NT2/D1 (cell line): ENCODE measurements around the gene FBXL16.
"Not testable (repeated sequence)": the region's sequence is repeated elsewhere in the genome, so short reads cannot be mapped to it uniquely, and the experiment has no call there.

ENCODE experiments used
- DNase-seq: peaks from one replicate; pipeline ENCODE4 v3.0.0-alpha.2; 2011; ENCODE audit warnings: low read depth, low spot score
- H3K27me3 ChIP-seq: 2 replicates; pipeline ENCODE4 v1.6.0; 2011; ENCODE audit warnings: mild to moderate bottlenecking; ENCODE audit not compliant: insufficient read length, insufficient read depth
- H3K36me3 ChIP-seq: 2 replicates; pipeline ENCODE4 v1.6.1; 2011; ENCODE audit warnings: mild to moderate bottlenecking, low read length, mixed read lengths; ENCODE audit not compliant: insufficient read depth, insufficient read length
- H3K4me1 ChIP-seq: 2 replicates; pipeline ENCODE4 v1.5.1; 2011; ENCODE audit not compliant: insufficient read depth, insufficient read length
- H3K4me3 ChIP-seq: 2 replicates; pipeline ENCODE4 v1.5.1; 2011; ENCODE audit warnings: low read depth; ENCODE audit not compliant: insufficient read length
- H3K9ac ChIP-seq: 2 replicates; pipeline ENCODE4 v1.6.0; 2011; ENCODE audit warnings: low read depth; ENCODE audit not compliant: insufficient read length
- H3K9me3 ChIP-seq: 2 replicates; pipeline ENCODE4 v1.5.1; 2011; ENCODE audit warnings: mild to moderate bottlenecking, low read length; ENCODE audit not compliant: insufficient read depth
- SUZ12 ChIP-seq: IDR thresholded peaks from 2 replicates; pipeline ENCODE4 v1.6.1; 2011; ENCODE audit not compliant: insufficient read length, insufficient read depth; ENCODE audit errors: extremely low read depth
- YY1 ChIP-seq: IDR thresholded peaks from 2 replicates; pipeline ENCODE4 v1.6.1; 2011; ENCODE audit not compliant: insufficient read length, insufficient read depth
- ZNF274 ChIP-seq: IDR thresholded peaks from 2 replicates; pipeline ENCODE4 v1.6.1; 2011; ENCODE audit warnings: mild to moderate bottlenecking, low read depth, low read length

Gene FBXL16, protein sequence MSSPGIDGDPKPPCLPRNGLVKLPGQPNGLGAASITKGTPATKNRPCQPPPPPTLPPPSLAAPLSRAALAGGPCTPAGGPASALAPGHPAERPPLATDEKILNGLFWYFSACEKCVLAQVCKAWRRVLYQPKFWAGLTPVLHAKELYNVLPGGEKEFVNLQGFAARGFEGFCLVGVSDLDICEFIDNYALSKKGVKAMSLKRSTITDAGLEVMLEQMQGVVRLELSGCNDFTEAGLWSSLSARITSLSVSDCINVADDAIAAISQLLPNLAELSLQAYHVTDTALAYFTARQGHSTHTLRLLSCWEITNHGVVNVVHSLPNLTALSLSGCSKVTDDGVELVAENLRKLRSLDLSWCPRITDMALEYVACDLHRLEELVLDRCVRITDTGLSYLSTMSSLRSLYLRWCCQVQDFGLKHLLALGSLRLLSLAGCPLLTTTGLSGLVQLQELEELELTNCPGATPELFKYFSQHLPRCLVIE

DNA sequence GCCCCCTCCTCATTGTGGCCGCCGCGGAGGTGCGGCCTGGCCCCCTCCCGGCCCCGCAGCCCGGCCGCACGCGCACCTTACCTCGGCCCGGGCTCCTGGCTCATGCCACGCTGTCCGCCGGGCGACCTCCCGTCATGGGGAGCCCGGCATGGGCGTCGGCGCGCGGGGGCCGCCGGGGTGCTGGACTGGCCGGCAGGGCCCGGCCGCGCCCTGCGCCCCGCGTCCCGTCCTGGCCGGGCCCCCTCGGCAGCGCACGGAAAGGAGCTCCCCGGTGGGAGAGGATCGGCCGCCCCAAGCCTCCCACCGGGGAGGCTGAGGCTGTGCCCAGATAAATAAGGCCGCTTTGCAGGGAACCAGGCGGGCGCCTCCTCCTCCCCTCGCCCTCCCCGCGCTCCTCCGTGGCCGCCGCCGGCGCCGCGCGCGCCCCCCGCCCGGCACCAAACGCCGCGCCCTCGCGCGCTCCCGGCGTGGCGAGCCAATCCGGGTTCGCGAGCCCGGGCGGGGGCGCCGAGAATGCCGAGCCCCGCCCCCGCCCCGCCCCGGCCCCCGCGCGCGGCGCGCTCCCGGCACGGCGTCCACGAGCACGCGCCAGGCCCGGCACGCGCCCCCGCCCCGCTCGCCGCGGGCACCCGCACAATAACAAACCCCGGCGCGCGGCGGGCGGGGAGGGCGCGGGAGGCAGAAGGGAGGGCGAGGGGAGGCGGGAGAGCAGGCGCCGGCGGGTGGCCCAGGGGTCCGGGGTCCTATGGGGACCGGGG, at the start of gene FBXL16:
Gene FBXL16 (minus strand): TSS at position 371 of the 758 bp plus-strand sequence. CDS start 8,396 bp downstream, outside the sequence.
- H3K36me3 ChIP-seq, result no peaks in the 10 kb centered on the region
- peak within 1 kb of the TSS; percentile 50 for H3K4me3 ChIP-seq
- H3K9me3 ChIP-seq, result no peaks in the 10 kb centered on the region
- peak within 1 kb of the TSS; percentile 70 for H3K9ac ChIP-seq
- DNase-seq, result no peak
- no peak for TF ChIP-seq ZNF274
- no peak for TF ChIP-seq SUZ12
- TF ChIP-seq YY1, result no peak
- H3K4me1 ChIP-seq, result peaks cover 32% of the 10 kb centered on the region
- H3K27me3 ChIP-seq, result peaks cover 97% of the 10 kb centered on the region

DNA sequence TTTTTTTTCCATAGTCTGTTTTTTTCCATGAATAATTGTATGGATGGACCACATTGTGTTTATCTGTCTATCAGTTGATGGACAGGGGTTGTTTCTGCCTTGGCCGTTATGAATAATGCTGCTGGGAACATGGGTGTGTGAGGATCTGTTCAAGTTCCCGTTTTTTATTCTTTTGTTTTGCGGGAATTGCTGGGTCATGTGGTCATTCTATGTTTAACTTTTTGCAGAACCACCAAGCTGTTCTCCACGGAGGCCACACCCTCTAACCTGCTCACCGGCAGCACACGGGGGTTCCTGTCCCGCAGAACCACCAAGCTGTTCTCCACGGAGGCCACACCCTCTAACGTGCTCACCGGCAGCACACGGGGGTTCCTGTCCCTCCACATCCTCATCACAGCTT, 49.1 kb upstream of the FBXL16 start:
- DNase-seq, result no peak
- no peak overlapping the region for H3K4me3 ChIP-seq
- H3K36me3 ChIP-seq, result no peaks in the 10 kb centered on the region
- TF ChIP-seq SUZ12 (no peak), ZNF274 (no peak), YY1 (no peak)
- H3K4me1 ChIP-seq, result peaks cover 12% of the 10 kb centered on the region
- no peak overlapping the region for H3K9ac ChIP-seq
- H3K27me3 ChIP-seq, result peaks cover 5% of the 10 kb centered on the region
- no peaks in the 10 kb centered on the region for H3K9me3 ChIP-seq

- H3K9ac ChIP-seq, H3K36me3 ChIP-seq, H3K9me3 ChIP-seq, DNase-seq, H3K27me3 ChIP-seq, H3K4me3 ChIP-seq: not testable (repeated sequence)
- H3K4me1 ChIP-seq, result peaks cover 12% of the 10 kb centered on the region
Measured at GRCh38 chr16:754121-754607, 48.6 kb upstream of the FBXL16 start.

GRCh38 chr16:752007-752312, 46.4 kb upstream of the FBXL16 start:
- TF ChIP-seq SUZ12 (no peak), YY1 (no peak), ZNF274 (no peak)
- Histone ChIP-seq H3K36me3 (no peaks in the 10 kb centered on the region), H3K4me1 (peaks cover 10% of the 10 kb centered on the region), H3K9ac (peak overlapping the region; percentile 71), H3K9me3 (no peaks in the 10 kb centered on the region), H3K27me3 (peaks cover 5% of the 10 kb centered on the region), H3K4me3 (peak overlapping the region; percentile 22)
- peak; percentile 61 for DNase-seq

GRCh38 chr16:751152-752006, 45.8 kb upstream of the FBXL16 start:
- Histone ChIP-seq H3K27me3 (peaks cover 5% of the 10 kb centered on the region), H3K36me3 (no peaks in the 10 kb centered on the region), H3K4me1 (peaks cover 10% of the 10 kb centered on the region), H3K9ac (peak overlapping the region; percentile 71), H3K9me3 (no peaks in the 10 kb centered on the region), H3K4me3 (no peak overlapping the region)
- no peak for TF ChIP-seq SUZ12
- TF ChIP-seq ZNF274, result no peak
- TF ChIP-seq YY1, result no peak
- DNase-seq, result no peak

DNA sequence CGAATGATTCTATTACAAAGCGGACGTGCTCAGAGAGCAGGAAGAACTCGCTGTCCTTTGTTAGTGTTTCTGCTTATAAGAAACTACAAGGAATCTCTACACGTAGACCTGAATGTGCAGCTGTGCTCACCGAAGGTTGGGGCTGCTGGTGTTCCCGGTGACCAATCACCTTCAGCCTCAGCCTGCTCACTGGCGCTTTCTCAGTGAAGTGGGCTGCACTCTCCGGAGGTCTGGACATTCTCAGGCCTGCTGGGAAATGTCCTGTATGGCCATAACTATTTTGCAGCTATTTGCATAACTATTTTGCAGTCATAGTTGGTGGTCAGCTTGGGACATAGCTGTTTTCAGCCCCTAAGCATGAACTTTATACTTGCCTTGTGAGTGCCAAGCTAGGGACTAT, 44.9 kb upstream of the FBXL16 start:
- Histone ChIP-seq H3K9me3 (no peaks in the 10 kb centered on the region), H3K9ac (peak overlapping the region; percentile 36), H3K36me3 (no peaks in the 10 kb centered on the region), H3K27me3 (peaks cover 5% of the 10 kb centered on the region), H3K4me1 (peaks cover 10% of the 10 kb centered on the region), H3K4me3 (no peak overlapping the region)
- no peak for TF ChIP-seq YY1
- TF ChIP-seq SUZ12, result no peak
- no peak for TF ChIP-seq ZNF274
- no peak for DNase-seq

- Histone ChIP-seq H3K27me3 (peaks cover 5% of the 10 kb centered on the region), H3K36me3 (no peaks in the 10 kb centered on the region), H3K4me3 (no peak overlapping the region), H3K9me3 (no peaks in the 10 kb centered on the region), H3K9ac (no peak overlapping the region), H3K4me1 (peaks cover 10% of the 10 kb centered on the region)
- TF ChIP-seq YY1 (no peak), ZNF274 (no peak), SUZ12 (no peak)
- no peak for DNase-seq
Measured at GRCh38 chr16:749010-749409, 43.4 kb upstream of the FBXL16 start.
